Measurements from ENCODE around the gene LUM.

LUM gene

GRCh38 chr12:91120781-91121180, 9.5 kb upstream of the LUM start:
- H3K9me3 Mint-ChIP-seq = peaks cover 3% of the 10 kb centered on the region
- H3K27me3 Mint-ChIP-seq (ENCODE audit: low read depth) = no peaks in the 10 kb centered on the region
- no peaks in the 10 kb centered on the region for H3K4me1 Mint-ChIP-seq
- H3K4me3 Mint-ChIP-seq = no peak overlapping the region
- TF ChIP-seq, protein P1, sequence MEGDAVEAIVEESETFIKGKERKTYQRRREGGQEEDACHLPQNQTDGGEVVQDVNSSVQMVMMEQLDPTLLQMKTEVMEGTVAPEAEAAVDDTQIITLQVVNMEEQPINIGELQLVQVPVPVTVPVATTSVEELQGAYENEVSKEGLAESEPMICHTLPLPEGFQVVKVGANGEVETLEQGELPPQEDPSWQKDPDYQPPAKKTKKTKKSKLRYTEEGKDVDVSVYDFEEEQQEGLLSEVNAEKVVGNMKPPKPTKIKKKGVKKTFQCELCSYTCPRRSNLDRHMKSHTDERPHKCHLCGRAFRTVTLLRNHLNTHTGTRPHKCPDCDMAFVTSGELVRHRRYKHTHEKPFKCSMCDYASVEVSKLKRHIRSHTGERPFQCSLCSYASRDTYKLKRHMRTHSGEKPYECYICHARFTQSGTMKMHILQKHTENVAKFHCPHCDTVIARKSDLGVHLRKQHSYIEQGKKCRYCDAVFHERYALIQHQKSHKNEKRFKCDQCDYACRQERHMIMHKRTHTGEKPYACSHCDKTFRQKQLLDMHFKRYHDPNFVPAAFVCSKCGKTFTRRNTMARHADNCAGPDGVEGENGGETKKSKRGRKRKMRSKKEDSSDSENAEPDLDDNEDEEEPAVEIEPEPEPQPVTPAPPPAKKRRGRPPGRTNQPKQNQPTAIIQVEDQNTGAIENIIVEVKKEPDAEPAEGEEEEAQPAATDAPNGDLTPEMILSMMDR (IDR thresholded peaks at IDR 0.05; ENCODE audit: unreplicated experiment in 3 of 3) = no peak
- H3K27ac Mint-ChIP-seq = peak overlapping the region in 1 of 3 experiments; percentile 46
- H3K36me3 Mint-ChIP-seq (ENCODE audit: low read depth) = no peaks in the 10 kb centered on the region

- H3K9me3 Mint-ChIP-seq = peaks cover 3% of the 10 kb centered on the region
- H3K36me3 Mint-ChIP-seq (ENCODE audit: low read depth) = no peaks in the 10 kb centered on the region
- H3K4me1 Mint-ChIP-seq = peaks cover 5% of the 10 kb centered on the region
- no peak overlapping the region for H3K4me3 Mint-ChIP-seq
- H3K27ac Mint-ChIP-seq = no peak overlapping the region
- TF ChIP-seq, protein P1 (IDR thresholded peaks at IDR 0.05; ENCODE audit: unreplicated experiment in 3 of 3) = no peak
- no peaks in the 10 kb centered on the region for H3K27me3 Mint-ChIP-seq (ENCODE audit: low read depth)
These were observed 7.8 kb upstream of the LUM start for GRCh38 chr12:91119089-91119488.

GRCh38 chr12:91113621-91114020, 2.3 kb upstream of the LUM start:
- H3K9me3 Mint-ChIP-seq = no peaks in the 10 kb centered on the region
- no peak overlapping the region for H3K4me3 Mint-ChIP-seq
- H3K27me3 Mint-ChIP-seq (ENCODE audit: low read depth) = no peaks in the 10 kb centered on the region
- TF ChIP-seq, protein P1 (IDR thresholded peaks at IDR 0.05; ENCODE audit: unreplicated experiment in 3 of 3) = no peak
- peaks cover 27% of the 10 kb centered on the region for H3K4me1 Mint-ChIP-seq
- H3K27ac Mint-ChIP-seq = no peak overlapping the region
- H3K36me3 Mint-ChIP-seq (ENCODE audit: low read depth) = no peaks in the 10 kb centered on the region

DNA sequence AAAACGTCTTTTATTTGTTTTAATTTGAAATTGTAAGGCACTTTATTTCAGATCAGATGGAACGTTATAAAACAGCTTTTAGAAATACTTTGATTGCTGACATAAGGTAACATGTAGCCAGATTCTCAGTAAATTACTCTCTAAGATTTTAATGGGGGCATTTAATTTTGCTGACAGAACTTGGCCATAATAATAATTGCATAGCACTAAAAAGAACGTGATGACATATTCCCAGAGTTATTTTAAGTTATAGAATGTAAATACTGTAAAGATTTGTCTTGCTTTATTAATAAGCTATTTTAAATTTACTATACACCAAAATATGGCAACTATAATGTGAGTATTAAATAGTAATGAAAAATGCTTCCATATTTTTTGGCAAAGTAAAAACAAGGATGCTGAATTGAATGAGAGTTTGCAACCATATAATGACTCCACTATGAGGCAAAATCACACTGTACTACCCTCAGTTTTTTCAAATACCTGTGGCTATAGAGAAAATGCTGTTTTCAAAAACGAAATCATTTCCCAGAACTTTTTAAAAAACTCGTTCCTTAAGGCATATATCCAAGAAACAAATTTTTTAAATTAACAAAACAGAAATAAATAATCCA, 876 bp downstream of the LUM start:
- peak overlapping the region; percentile 37 to 81 (median 51) for H3K27ac Mint-ChIP-seq
- peaks cover 4% of the 10 kb centered on the region for H3K9me3 Mint-ChIP-seq
- peak overlapping the region; percentile 38 to 77 (median 57) for H3K4me3 Mint-ChIP-seq
- no peaks in the 10 kb centered on the region for H3K36me3 Mint-ChIP-seq (ENCODE audit: low read depth)
- no peaks in the 10 kb centered on the region for H3K27me3 Mint-ChIP-seq (ENCODE audit: low read depth)
- peaks cover 32% of the 10 kb centered on the region for H3K4me1 Mint-ChIP-seq
- TF ChIP-seq, protein P1 (IDR thresholded peaks at IDR 0.05; ENCODE audit: unreplicated experiment in 3 of 3) = no peak

DNA sequence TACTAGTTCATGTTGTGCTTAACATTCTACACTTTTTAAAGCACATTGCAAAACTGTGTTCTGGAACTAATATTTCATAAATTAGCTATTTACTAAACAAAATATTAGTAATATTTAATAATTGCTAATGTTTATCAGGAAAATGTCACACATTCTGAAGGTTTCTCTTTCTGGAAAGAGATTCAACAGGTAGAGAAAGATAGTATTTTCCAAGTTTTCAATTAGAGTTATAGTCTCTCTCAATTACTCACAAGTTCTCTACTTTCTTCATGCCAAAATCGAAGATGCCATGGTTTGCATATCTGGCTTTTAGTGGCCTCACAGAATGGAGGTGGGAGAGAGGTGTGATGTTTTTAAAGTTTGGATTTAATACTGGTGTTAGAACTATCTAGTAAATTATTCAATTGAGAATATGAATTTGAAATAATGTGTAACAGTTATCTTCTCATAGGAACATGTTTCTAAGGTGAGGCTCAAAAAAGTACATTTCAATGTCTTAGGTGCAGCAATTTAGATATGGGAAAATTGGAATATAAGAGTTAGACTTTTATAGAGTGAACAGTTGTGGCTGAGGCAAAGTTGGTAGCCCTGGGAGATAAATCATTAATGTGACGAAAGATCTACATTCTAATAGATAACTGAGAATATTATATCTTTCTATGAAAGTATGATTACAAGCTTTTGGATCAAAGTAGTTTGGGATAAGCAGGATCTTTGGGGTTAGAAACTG, 1.5 kb downstream of the LUM start:
- TF ChIP-seq, protein P1 (IDR thresholded peaks at IDR 0.05; ENCODE audit: unreplicated experiment in 3 of 3) = no peak
- Mint-ChIP-seq H3K4me3 (peak overlapping the region; percentile 38 to 77 (median 57)), H3K36me3 (ENCODE audit: low read depth) (no peaks in the 10 kb centered on the region), H3K9me3 (peaks cover 4% of the 10 kb centered on the region), H3K27ac (peak overlapping the region; percentile 50 to 81 (median 73)), H3K27me3 (ENCODE audit: low read depth) (no peaks in the 10 kb centered on the region), H3K4me1 (peaks cover 32% of the 10 kb centered on the region)

Data from nephron (organoid).